A549 (cell line): ENCODE results near the gene TAF10. TPM values are rescaled to one million over a fixed set of nuclear protein-coding genes. Genes with fewer than 3 reads are reported as not detected.
A peak's percentile ranks its signal among the peaks of the same experiment; 100 is the strongest.

Source experiments
- ATAC-seq, 2 experiments: fragments of 200-7000 bp in 1 of 2; fragments of >200 bp in 1 of 2; cut with Nextera tagmentation in 1 of 2; cut with Tn5 transposase in 1 of 2; 3 replicates each; pipeline versions ENCODE4 v1.8.0 to v1.9.1; 2018 to 2020; ENCODE audit warnings: mild to moderate bottlenecking in 1 of 2, moderate library complexity in 1 of 2
- CTCF ChIA-PET: fragments of 300-600 bp; sonication (Branson Sonifier 250); formaldehyde crosslinking; extraction: SDS; loops from one replicate; lab custom pipeline; 2021; ENCODE audit warnings: antibody characterized with exemption, inconsistent platforms; lab: Yijun Ruan, JAX
- POLR2A ChIA-PET: fragments of 350-600 bp; formaldehyde crosslinking; extraction: SDS; loops from one replicate; lab custom pipeline; 2021; ENCODE audit warnings: antibody characterized with exemption, inconsistent platforms; lab: Yijun Ruan, JAX
- DNase-seq, 2 experiments: peaks; one replicate each; pipeline versions ENCODE4 v3.0.0 to v3.0.0-alpha.2; 2011 to 2016; ENCODE audit warnings: low read depth in 1 of 2, low spot score in 1 of 2
- FAIRE-seq: peaks from 2 replicates; lab custom pipeline; 2011; peaks lifted over from hg19 to GRCh38; lab: Jason Lieb, UNC
- H3K27ac ChIP-seq, 2 experiments: fragments of >200 bp; sonication (Bioruptor Twin); formaldehyde crosslinking; 3 replicates each; pipeline ENCODE4 v1.5.1; 2016 to 2017
- H3K4me1 ChIP-seq: fragments of >200 bp; sonication (Bioruptor Twin); formaldehyde crosslinking; 3 replicates; pipeline ENCODE4 v1.6.1; 2016
- H3K4me2 ChIP-seq: fragments of >200 bp; sonication (Bioruptor Twin); formaldehyde crosslinking; 3 replicates; pipeline ENCODE4 v1.6.1; 2016
- H3K4me3 ChIP-seq: fragments of >200 bp; sonication (Bioruptor Twin); formaldehyde crosslinking; 3 replicates; pipeline ENCODE4 v1.5.1; 2016
- H3K9me3 ChIP-seq: fragments of >200 bp; sonication (Bioruptor Twin); formaldehyde crosslinking; 3 replicates; pipeline ENCODE4 v1.6.1; 2016
- CBX2 ChIP-seq: fragments of 200-600 bp; sonication (generic); IDR thresholded peaks from 2 replicates; pipeline ENCODE4 v1.6.1; 2016; ENCODE audit warnings: low read depth, mild to moderate bottlenecking, borderline replicate concordance
- CTCF ChIP-seq: fragments of >200 bp; sonication (Bioruptor Twin); formaldehyde crosslinking; IDR thresholded peaks from 3 replicates; pipeline ENCODE4 v1.5.1; 2016
- EHF ChIP-seq: fragments of 250-450 bp; sonication (Bioruptor Pico); IDR thresholded peaks from 2 replicates; pipeline ENCODE4 v1.5.0; 2020; ENCODE audit warnings: mild to moderate bottlenecking
- ESRRA ChIP-seq: fragments of 150-350 bp; IDR thresholded peaks from 2 replicates; pipeline ENCODE4 v1.6.1; 2014; ENCODE audit warnings: mild to moderate bottlenecking, low read length, borderline replicate concordance
- FOSB ChIP-seq: fragments of 250-450 bp; sonication (Bioruptor Pico); IDR thresholded peaks from 2 replicates; pipeline ENCODE4 v1.5.0; 2020; ENCODE audit warnings: mild to moderate bottlenecking, moderate library complexity
- GATA3 ChIP-seq: IDR thresholded peaks from 2 replicates; pipeline ENCODE4 v1.6.1; 2012; ENCODE audit warnings: borderline replicate concordance
- HMGXB4 ChIP-seq: fragments of 250-450 bp; sonication (Bioruptor Pico); IDR thresholded peaks from 2 replicates; pipeline ENCODE4 v1.5.0; 2021; ENCODE audit warnings: mild to moderate bottlenecking, moderate library complexity, borderline replicate concordance
- HOXA7 ChIP-seq: fragments of 250-450 bp; sonication (Bioruptor Pico); IDR thresholded peaks from 2 replicates; pipeline ENCODE4 v1.5.0; 2020; ENCODE audit warnings: mild to moderate bottlenecking, moderate library complexity
- JUN ChIP-seq, 2 experiments: fragments of >200 bp; sonication (Bioruptor Twin); formaldehyde crosslinking; IDR thresholded peaks; 2 replicates in 1 of 2; 3 replicates in 1 of 2; pipeline ENCODE4 v1.6.1; 2016 to 2017
- JUNB ChIP-seq: fragments of >200 bp; sonication (Bioruptor Twin); formaldehyde crosslinking; IDR thresholded peaks from 2 replicates; pipeline ENCODE4 v1.6.1; 2016
- KDM1A ChIP-seq: fragments of 200-600 bp; sonication (generic); IDR thresholded peaks from 2 replicates; pipeline ENCODE4 v1.6.1; 2016; ENCODE audit warnings: low read depth, mild to moderate bottlenecking
- MAFK ChIP-seq: fragments of 450-650 bp; IDR thresholded peaks from 2 replicates; pipeline ENCODE4 v1.6.1; 2014; ENCODE audit not compliant: partially characterized antibody
- MAZ ChIP-seq: fragments of 150-350 bp; IDR thresholded peaks from 2 replicates; pipeline ENCODE4 v1.6.1; 2014; ENCODE audit warnings: antibody characterized with exemption, low read depth, low read length, borderline replicate concordance
- NPAS2 ChIP-seq: fragments of 250-450 bp; sonication (Bioruptor Pico); IDR thresholded peaks from 2 replicates; pipeline ENCODE4 v1.8.0; 2022; ENCODE audit warnings: mild to moderate bottlenecking, moderate library complexity, borderline replicate concordance
- PHF8 ChIP-seq: fragments of 200-600 bp; sonication (generic); IDR thresholded peaks from 2 replicates; pipeline ENCODE4 v1.6.1; 2016; ENCODE audit warnings: low read depth, mild to moderate bottlenecking, antibody characterized with exemption, moderate library complexity, borderline replicate concordance
- RCOR1 ChIP-seq: fragments of 150-350 bp; IDR thresholded peaks from 2 replicates; pipeline ENCODE4 v1.6.1; 2014; ENCODE audit warnings: antibody characterized with exemption, low read length, low read depth
- RFX5 ChIP-seq: fragments of 450-650 bp; IDR thresholded peaks from 2 replicates; pipeline ENCODE4 v1.7.1; 2014; ENCODE audit warnings: antibody characterized with exemption, mild to moderate bottlenecking, moderate library complexity
- RNF2 ChIP-seq: fragments of 200-600 bp; sonication (generic); IDR thresholded peaks from 2 replicates; pipeline ENCODE4 v1.6.1; 2016; ENCODE audit warnings: low read depth, mild to moderate bottlenecking, antibody characterized with exemption, moderate library complexity, borderline replicate concordance
- ZC3H11A ChIP-seq: fragments of 450-650 bp; IDR thresholded peaks from 2 replicates; pipeline ENCODE4 v1.6.1; 2014; ENCODE audit warnings: antibody characterized with exemption, mild to moderate bottlenecking
- WGBS: methylation state at CpG from one replicate; pipeline ENCODE4 v1.1.6; 2017; ENCODE audit errors: missing lambda C conversion rate; 5-methylcytosine and 5-hydroxymethylcytosine counted together
- polyA plus RNA-seq, 4 experiments: library from polyadenylated mRNA; depleted of rRNA in 3 of 4; stranded (reverse); fragments of >200 nt; fragmentation: RNase III in 1 of 4; extraction: RNeasy Plus Mini Kit Qiagen cat#74134 plus additional on column Dnase treatment in 1 of 4; gene quantifications; 2 replicates in 3 of 4; 3 replicates in 1 of 4; pipeline ENCODE4 v1.2.3, GENCODE V29; 2011 to 2017
- TF ChIP-seq, protein P1 (sequence below): fragments of 150-350 bp; IDR thresholded peaks from 2 replicates; pipeline ENCODE4 v1.6.1; 2014; ENCODE audit warnings: low read depth, mild to moderate bottlenecking, low read length

The TAF10 gene
- polyA plus RNA-seq, 2 of the 4 experiments (the other 2 are of a cell fraction) = 135 to 174 TPM

DNA sequence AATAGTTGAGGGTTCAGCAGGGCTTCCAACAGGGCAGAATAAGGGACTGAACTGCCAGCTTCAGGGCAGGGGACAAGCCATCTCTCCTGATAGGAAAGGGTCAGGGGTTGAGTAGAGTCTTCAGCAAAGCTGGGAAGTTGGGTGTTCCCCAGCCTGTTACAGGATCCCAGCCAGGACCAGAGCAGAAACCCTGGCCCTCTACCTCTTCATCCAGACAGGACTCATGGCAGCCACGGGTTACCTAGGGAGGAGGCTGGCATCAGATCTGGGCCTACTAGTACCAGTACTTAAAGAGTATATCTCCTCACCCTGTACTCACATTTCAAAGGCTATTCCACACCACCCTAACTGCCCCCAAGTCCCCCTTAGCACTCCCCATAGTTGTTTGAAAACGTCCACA is 2.4 kb upstream of the TAF10 start (continued):
- TF ChIP-seq RFX5 = no peak
- TF ChIP-seq, all 56 proteins: peak for 0

DNA sequence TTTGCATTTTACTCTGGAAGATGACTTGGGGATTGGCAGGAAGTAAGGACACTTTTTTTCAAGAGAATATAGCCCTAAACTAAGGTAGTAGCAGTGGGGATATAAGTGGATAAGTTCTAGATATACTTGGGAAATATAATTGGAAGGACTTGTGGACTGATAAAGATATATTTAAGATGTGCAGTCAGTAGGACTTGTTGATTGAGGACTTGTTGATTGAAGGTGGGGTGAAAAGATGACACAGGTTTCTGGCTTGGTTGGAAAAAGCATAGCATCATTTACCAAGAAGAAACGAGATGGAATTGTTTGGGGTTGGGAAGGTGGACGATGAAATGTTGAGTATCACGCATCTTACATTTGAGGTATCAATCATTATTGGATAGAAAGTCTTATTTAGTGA is 1.5 kb upstream of the TAF10 start:
- Histone ChIP-seq H3K4me3 (no peak overlapping the region), H3K9me3 (no peaks in the 10 kb centered on the region), H3K27ac (no peak overlapping the region), H3K4me1 (peaks cover 21% of the 10 kb centered on the region), H3K4me2 (no peak overlapping the region)
- ChIA-PET CTCF (interaction anchor here (0.7 to 4.3 kb wide), 8 partner anchors 8 to 84 kb away, joined by 3 to 27 read pairs (median 4); partner anchors contain the start of gene MRPL17), POLR2A (interaction anchor here (1.0 to 1.1 kb wide), 2 partner anchors 10 to 70 kb away, joined by 4 read pairs; partner anchors contain the start of genes ILK, MRPL17 and RRP8)
- WGBS = 88% methylated on average over 3 of the region's 3 CpGs
- TF ChIP-seq RCOR1 = no peak
- TF ChIP-seq NPAS2 (CRISPR knock-in tag) = no peak
- no peak for TF ChIP-seq JUNB
- no peak for TF ChIP-seq ZC3H11A
- TF ChIP-seq JUN (IDR thresholded peaks at IDR 0.05) = no peak
- FAIRE-seq (no peak), DNase-seq (no peak), ATAC-seq (no peak)

DNA sequence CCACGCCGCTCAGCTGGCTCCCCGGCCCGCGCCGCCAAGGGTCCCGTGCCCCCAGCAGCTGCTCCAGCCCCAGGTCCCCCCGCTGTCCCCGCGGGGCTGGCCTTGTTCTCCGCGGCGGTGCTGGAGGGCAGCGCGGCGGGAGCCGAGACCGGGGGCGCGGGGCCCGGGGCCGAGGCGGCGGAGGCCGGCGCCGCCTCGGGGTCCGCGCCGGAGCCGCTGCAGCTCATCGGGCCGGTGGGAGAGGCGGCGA is 128 bp downstream of the TAF10 start:
- POLR2A ChIA-PET = interaction anchor here (0.6 to 1.8 kb wide), 4 partner anchors 12 to 131 kb away, joined by 4 to 15 read pairs (median 4); partner anchors contain the start of genes ARFIP2, MRPL17 and TIMM10B
- H3K4me2 ChIP-seq = peak overlapping the region; percentile 93
- peak overlapping the region; percentile 78 for H3K4me3 ChIP-seq
- peaks cover 22% of the 10 kb centered on the region for H3K4me1 ChIP-seq
- peak overlapping the region; percentile 92 to 98 for H3K27ac ChIP-seq
- H3K9me3 ChIP-seq = no peaks in the 10 kb centered on the region
- no peak for TF ChIP-seq KDM1A
- peak; percentile 87 to 93; a peak in 2 of 5 replicates for TF ChIP-seq JUN (IDR thresholded peaks at IDR 0.05)
- DNase-seq = no peak
- peak in 1 of 2 experiments; percentile 28; a peak in 1 of 6 replicates for ATAC-seq
- no peak for FAIRE-seq
- CTCF ChIA-PET = interaction anchor here (0.5 to 4.3 kb wide), 11 partner anchors 9 to 1313 kb away, joined by 3 to 27 read pairs (median 3); partner anchors contain the start of gene MRPL17
- WGBS = no CpG with 5 or more reads among the region's 36 CpGs

GRCh38 chr11:6611092-6611962 is 689 bp downstream of the TAF10 start:
- DNase-seq = no peak
- CTCF ChIA-PET = interaction anchor here (0.9 to 4.3 kb wide), 11 partner anchors 9 to 248 kb away, joined by 3 to 27 read pairs (median 3); partner anchors contain the start of gene MRPL17
- no peak for FAIRE-seq
- Histone ChIP-seq H3K9me3 (no peaks in the 10 kb centered on the region), H3K4me3 (peak overlapping the region; percentile 78), H3K4me1 (peaks cover 27% of the 10 kb centered on the region), H3K4me2 (peak overlapping the region; percentile 93), H3K27ac (peak overlapping the region; percentile 92 to 98)
- POLR2A ChIA-PET = interaction anchor here (0.6 to 1.8 kb wide), 4 partner anchors 13 to 130 kb away, joined by 4 to 15 read pairs (median 4); partner anchors contain the start of genes ARFIP2, MRPL17 and TIMM10B
- TF ChIP-seq RNF2 = no peak
- peak; percentile 79; the same call in 1 of the 2 replicates for TF ChIP-seq HOXA7 (CRISPR knock-in tag)
- 0 out of 2 replicates have a peak, but pooled peaks have one; percentile 1 for TF ChIP-seq PHF8
- no peak; a peak in 3 of 6 replicates for ATAC-seq
- 15% methylated on average over 32 of the region's 39 CpGs for WGBS

- peak overlapping the region in 1 of 2 experiments; percentile 98; a peak in 1 of 6 replicates for H3K27ac ChIP-seq
- H3K4me2 ChIP-seq = peak overlapping the region; percentile 93
- peak overlapping the region; percentile 78; the same call in 2 of the 3 replicates for H3K4me3 ChIP-seq
- H3K4me1 ChIP-seq = peaks cover 35% of the 10 kb centered on the region
- ATAC-seq (no peak), FAIRE-seq (no peak), DNase-seq (no peak)
- no peaks in the 10 kb centered on the region for H3K9me3 ChIP-seq
- CTCF ChIA-PET = interaction anchor here (0.9 to 4.3 kb wide), 4 partner anchors 9 to 73 kb away, joined by 3 to 27 read pairs (median 10); partner anchors contain the start of gene MRPL17
- POLR2A ChIA-PET = interaction anchor here (1.8 kb wide), 1 partner anchor 73 kb away, joined by 15 read pairs; the partner anchor contains the start of gene MRPL17
- 98% methylated on average over 5 of the region's 6 CpGs for WGBS
- no peak for TF ChIP-seq CTCF
- TF ChIP-seq CBX2 = no peak
- TF ChIP-seq KDM1A = no peak
- TF ChIP-seq MAZ = no peak
- no peak for TF ChIP-seq FOSB (CRISPR knock-in tag)
- TF ChIP-seq HMGXB4 (CRISPR knock-in tag) = no peak
- no peak for TF ChIP-seq ESRRA
- no peak for TF ChIP-seq GATA3
- no peak for TF ChIP-seq MAFK
- TF ChIP-seq EHF (CRISPR knock-in tag) = no peak
- TF ChIP-seq, protein P1, sequence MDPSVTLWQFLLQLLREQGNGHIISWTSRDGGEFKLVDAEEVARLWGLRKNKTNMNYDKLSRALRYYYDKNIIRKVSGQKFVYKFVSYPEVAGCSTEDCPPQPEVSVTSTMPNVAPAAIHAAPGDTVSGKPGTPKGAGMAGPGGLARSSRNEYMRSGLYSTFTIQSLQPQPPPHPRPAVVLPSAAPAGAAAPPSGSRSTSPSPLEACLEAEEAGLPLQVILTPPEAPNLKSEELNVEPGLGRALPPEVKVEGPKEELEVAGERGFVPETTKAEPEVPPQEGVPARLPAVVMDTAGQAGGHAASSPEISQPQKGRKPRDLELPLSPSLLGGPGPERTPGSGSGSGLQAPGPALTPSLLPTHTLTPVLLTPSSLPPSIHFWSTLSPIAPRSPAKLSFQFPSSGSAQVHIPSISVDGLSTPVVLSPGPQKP = no peak
Observed at GRCh38 chr11:6610591-6610990, 1.4 kb downstream of the TAF10 start.
